ENCODE data around the gene PTX4. TPM values are rescaled to one million over a fixed set of nuclear protein-coding genes. Genes with fewer than 3 reads are reported as not detected.

PTX4 gene
- polyA plus RNA-seq, 1 of the 3 experiments (the other 2 are of a cell fraction) = not detected

DNA sequence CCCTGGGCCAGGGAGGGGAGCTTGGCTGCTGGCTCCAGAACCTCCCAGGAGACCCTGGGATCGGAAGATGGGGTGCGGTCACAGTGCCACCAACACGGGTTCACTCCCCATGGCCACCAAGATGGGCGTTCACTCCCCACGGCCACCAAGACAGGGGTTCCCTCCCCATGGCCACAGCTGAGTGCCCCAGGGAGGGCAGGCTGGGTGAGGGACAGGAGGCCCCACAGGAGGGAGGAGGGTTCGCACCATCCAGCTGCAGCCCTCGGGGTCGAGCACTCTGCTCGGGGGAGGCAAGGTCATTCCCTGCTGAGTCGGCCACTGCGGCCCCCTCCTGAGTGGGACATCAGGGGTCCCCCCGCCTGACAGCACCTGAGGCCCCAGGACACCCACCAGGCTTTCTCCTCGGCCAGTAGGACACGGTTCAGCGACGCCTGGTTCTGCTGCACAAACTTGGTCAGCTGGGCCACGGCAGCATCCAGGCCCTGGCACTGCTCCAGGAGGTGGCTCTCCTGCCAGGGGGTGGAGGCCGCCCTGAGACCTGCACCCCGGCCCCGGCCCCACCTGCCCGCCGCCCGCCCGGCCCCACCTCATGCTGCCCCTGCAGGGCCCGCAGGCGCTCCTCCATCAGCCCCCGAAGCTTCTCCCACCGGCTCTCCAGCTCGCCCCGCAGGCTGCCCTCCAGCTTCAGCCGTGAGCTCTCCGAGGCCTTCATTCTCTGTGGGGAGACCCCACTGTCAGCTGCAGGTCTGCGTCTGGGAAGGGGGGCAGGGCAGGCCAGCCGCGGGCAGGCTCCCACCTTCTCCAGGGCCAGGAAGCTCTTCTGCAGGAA lies 50.3 kb downstream of the PTX4 start:
- Histone ChIP-seq H2AFZ (ENCODE audit: low read depth) (no peak overlapping the region), H3K79me2 (ENCODE audit: insufficient read depth) (no peaks in the 10 kb centered on the region), H3K4me3 (ENCODE audit: low read depth in 2 of 2, low read length in 1 of 2) (no peak overlapping the region), H3K4me2 (no peak overlapping the region), H3K9me3 (no peaks in the 10 kb centered on the region), H3K9ac (no peak overlapping the region), H4K20me1 (ENCODE audit: insufficient read depth) (no peaks in the 10 kb centered on the region), H3K4me1 (ENCODE audit: control insufficient read depth in 1 of 2, insufficient read depth in 2 of 2, low read depth in 1 of 2, low read length in 1 of 2) (no peaks in the 10 kb centered on the region; a peak in 1 of 4 replicates), H3K27ac (ENCODE audit: low read depth in 2 of 2, low read length in 1 of 2) (no peak overlapping the region), H3F3A (replicated peaks; ENCODE audit: insufficient read depth) (no peaks in the 10 kb centered on the region), H3K36me3 (replicated peaks in 1 of 2; ENCODE audit: control insufficient read depth in 1 of 2, insufficient read depth in 2 of 2, low read length in 1 of 2) (no peaks in the 10 kb centered on the region), H3K9me2 (no peaks in the 10 kb centered on the region), H3K27me3 (ENCODE audit: insufficient read depth) (no peaks in the 10 kb centered on the region)
- ChIA-PET POLR2A (interaction anchor here (1.2 kb wide), 1 partner anchor 8 kb away, joined by 3 read pairs; the partner anchor contains the start of gene PERCC1), CTCF (interaction anchor here (0.7 kb wide), 1 partner anchor 26 kb away, joined by 4 read pairs; no protein-coding TSS in a partner anchor)
- no peak for TF ChIP-seq RXRA (IDR thresholded peaks at IDR 0.05; ENCODE audit: borderline replicate concordance, low read depth)
- TF ChIP-seq MEF2A (IDR thresholded peaks at IDR 0.05; ENCODE audit: borderline replicate concordance, low read depth) = no peak
- TF ChIP-seq, protein P1, sequence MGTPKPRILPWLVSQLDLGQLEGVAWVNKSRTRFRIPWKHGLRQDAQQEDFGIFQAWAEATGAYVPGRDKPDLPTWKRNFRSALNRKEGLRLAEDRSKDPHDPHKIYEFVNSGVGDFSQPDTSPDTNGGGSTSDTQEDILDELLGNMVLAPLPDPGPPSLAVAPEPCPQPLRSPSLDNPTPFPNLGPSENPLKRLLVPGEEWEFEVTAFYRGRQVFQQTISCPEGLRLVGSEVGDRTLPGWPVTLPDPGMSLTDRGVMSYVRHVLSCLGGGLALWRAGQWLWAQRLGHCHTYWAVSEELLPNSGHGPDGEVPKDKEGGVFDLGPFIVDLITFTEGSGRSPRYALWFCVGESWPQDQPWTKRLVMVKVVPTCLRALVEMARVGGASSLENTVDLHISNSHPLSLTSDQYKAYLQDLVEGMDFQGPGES (IDR thresholded peaks at IDR 0.05; ENCODE audit: low read depth, low read length) = no peak
- TF ChIP-seq MXI1 (IDR thresholded peaks at IDR 0.05; ENCODE audit: low read depth, low read length) = no peak
- no peak for TF ChIP-seq EP300 (IDR thresholded peaks at IDR 0.05; ENCODE audit: borderline replicate concordance in 1 of 2, low read depth in 1 of 2, low read length in 1 of 2)
- TF ChIP-seq FOXM1 (IDR thresholded peaks at IDR 0.05; ENCODE audit: low read depth) = no peak
- DNase-seq = no peak
- 86% methylated on average over 19 of the region's 35 CpGs for WGBS (ENCODE audit: low lambda C conversion rate)

DNA sequence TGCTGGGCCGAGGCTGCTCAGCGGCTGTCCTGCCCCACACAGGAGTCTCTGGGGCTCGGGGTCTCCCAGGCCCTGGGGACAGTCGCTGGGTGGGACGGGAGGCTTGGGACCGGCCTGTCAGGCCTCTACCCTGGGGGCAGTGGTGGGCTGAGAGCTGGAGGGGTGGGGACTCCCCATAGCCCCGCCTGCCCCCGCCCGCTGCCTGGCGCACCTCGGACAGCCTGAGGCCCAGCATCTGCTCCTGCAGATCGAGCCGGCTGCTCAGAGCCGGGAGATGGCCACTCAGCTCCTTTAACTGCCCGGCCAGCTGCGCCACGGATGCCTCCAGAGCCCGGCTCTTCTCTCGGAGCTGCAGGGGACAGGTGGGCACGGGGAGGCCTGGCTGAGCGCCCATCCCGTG lies 51.1 kb downstream of the PTX4 start:
- peak; percentile 68 for DNase-seq
- no peaks in the 10 kb centered on the region for H3K27me3 ChIP-seq (ENCODE audit: insufficient read depth)
- H3K4me1 ChIP-seq (ENCODE audit: control insufficient read depth in 1 of 2, insufficient read depth in 2 of 2, low read depth in 1 of 2, low read length in 1 of 2) = no peaks in the 10 kb centered on the region; a peak in 1 of 4 replicates
- TF ChIP-seq TEAD4 (IDR thresholded peaks at IDR 0.05; ENCODE audit: borderline replicate concordance, insufficient read depth) (no peak), CHD2 (IDR thresholded peaks at IDR 0.05; ENCODE audit: low read length, partially characterized antibody) (no peak)
- no peaks in the 10 kb centered on the region for H3K36me3 ChIP-seq (replicated peaks in 1 of 2; ENCODE audit: control insufficient read depth in 1 of 2, insufficient read depth in 2 of 2, low read length in 1 of 2)
- H4K20me1 ChIP-seq (ENCODE audit: insufficient read depth) = no peaks in the 10 kb centered on the region
- ChIA-PET CTCF (interaction anchor here (0.7 kb wide), 1 partner anchor 26 kb away, joined by 4 read pairs; no protein-coding TSS in a partner anchor), POLR2A (no interaction called here)
- no peaks in the 10 kb centered on the region for H3K9me2 ChIP-seq
- H3K4me3 ChIP-seq (ENCODE audit: low read depth in 2 of 2, low read length in 1 of 2) = no peak overlapping the region
- H3K4me2 ChIP-seq = no peak overlapping the region
- H2AFZ ChIP-seq (ENCODE audit: low read depth) = no peak overlapping the region
- 74% methylated on average over 5 of the region's 22 CpGs for WGBS (ENCODE audit: low lambda C conversion rate)
- no peaks in the 10 kb centered on the region for H3K79me2 ChIP-seq (ENCODE audit: insufficient read depth)
- H3K9me3 ChIP-seq = no peaks in the 10 kb centered on the region
- no peaks in the 10 kb centered on the region for H3F3A ChIP-seq (replicated peaks; ENCODE audit: insufficient read depth)
- H3K27ac ChIP-seq (ENCODE audit: low read depth in 2 of 2, low read length in 1 of 2) = no peak overlapping the region
- no peak overlapping the region for H3K9ac ChIP-seq
